OCI-M1 (cell line): ENCODE measurements around the gene ABHD12B.
A peak's percentile ranks its signal among the peaks of the same experiment; 100 is the strongest.

ENCODE experiments used
- DNase-seq: peaks from one replicate; lab custom pipeline; 2025; lab: John Stamatoyannopoulos, UW

Gene ABHD12B

DNA sequence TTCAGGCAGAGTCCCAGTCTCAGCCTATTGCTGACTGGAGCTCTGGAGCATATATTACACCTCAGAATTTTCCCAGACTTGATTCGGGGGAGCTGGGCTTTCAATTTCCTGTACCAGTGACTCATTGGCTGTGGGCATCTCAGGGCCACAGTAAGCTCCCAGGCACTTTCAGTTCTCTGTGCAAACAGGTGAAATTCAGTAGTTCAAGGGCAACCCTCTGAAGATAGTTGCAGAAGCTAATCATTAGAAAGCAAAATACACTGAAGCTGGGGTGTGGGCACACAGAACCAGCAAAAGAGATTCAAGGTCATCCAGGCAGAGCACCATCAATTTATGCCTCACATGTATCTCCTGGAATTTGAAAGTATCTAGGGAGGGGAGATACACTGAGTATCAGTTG, 32.8 kb upstream of the ABHD12B start:
- no peak for DNase-seq

- DNase-seq, result no peak
These were observed 32.2 kb upstream of the ABHD12B start for GRCh38 chr14:50839691-50840090.

GRCh38 chr14:50844391-50844790, 27.5 kb upstream of the ABHD12B start:
- no peak for DNase-seq

- DNase-seq, result no peak
These were observed 26.7 kb upstream of the ABHD12B start for GRCh38 chr14:50845166-50845565.

DNA sequence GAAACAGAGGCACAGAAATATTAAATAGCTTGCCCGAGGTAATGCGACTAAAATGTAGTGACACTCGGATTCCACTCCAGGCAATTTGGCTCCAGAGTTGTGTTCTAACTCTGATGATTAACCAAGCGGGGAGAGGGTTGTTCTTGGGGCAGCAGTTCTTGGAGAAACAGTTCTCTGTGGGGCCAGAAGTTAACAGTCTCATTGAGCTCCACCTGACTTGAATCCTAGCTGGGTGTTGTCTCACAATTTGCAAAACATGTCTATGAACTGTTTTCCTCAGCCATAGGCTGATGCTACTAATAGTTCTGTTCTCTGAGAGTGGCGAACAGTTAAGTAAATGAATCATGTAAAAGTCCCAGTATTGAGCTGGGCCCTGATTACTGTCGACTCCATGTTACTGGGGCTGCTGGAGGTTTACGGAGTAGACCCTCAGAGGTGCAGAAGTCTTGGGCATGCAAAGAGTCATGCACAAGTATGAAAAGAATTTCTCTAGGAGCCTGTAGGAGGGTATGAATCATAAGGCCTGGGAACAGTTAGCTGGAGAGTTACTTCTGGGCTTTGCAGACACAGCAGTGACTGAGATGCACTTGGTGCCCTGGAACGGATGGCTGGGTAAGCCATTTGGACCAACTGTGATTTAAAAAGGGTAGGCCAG, 25.5 kb upstream of the ABHD12B start:
- DNase-seq, result no peak

DNA sequence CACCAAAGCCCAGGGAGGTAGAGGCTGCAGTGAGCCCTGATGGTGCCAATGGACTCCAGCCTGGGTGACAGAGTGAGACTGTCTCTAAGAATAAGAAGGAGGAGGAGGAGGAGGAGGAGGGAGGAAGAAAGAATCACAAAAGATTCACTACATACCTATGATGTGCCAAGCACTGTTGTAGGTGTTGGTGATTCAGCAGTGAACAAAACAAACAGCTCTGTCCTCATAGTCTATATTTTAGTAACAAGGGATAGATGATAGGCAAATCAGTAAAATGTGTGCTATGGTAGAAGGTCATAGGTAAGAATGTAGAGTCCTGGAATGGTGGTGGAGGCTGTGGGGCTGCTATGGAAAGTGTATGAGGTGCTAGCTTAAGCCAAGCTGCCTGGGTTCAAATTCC, 18.0 kb upstream of the ABHD12B start:
- no peak for DNase-seq

- DNase-seq, result no peak
These were observed 17.3 kb upstream of the ABHD12B start for GRCh38 chr14:50854521-50854920.

GRCh38 chr14:50855558-50855957, 16.3 kb upstream of the ABHD12B start:
- no peak for DNase-seq

DNA sequence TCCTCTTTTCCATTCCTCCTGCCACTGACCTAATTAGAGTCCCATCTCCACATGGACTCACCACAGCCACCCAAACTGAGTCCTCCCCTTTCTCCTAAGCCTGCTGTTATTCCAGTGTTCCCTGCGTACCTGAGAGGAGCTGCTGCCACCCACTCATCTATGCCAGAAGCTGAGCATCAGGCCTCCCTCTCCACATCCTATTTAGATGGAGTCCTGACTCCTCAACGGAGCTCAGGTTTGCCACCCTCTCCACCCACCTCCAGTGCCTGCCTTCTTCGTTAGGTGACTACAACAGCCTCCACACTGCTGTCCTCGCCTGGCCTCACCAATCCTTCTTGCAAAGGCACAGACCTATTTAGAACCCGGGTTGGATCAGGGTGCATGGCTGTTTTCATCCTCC, 15.2 kb upstream of the ABHD12B start:
- DNase-seq, result no peak

DNA sequence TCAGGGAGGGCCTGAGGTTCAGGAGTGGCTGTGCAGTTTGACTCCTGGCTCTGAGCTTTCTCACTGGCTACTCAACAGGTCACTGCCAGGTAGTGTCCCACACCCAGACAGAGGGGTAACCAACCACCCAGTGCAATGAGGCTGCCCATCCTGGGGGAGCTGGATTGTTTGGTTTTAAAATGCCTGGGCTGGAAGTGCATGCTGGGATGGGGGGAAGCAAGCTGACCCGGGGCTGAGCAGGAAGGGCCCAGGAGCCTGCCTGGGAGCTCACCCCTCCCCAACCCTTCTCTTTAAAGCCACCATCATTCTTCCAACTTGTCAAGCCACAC, 12.6 kb upstream of the ABHD12B start:
- DNase-seq, result no peak

DNA sequence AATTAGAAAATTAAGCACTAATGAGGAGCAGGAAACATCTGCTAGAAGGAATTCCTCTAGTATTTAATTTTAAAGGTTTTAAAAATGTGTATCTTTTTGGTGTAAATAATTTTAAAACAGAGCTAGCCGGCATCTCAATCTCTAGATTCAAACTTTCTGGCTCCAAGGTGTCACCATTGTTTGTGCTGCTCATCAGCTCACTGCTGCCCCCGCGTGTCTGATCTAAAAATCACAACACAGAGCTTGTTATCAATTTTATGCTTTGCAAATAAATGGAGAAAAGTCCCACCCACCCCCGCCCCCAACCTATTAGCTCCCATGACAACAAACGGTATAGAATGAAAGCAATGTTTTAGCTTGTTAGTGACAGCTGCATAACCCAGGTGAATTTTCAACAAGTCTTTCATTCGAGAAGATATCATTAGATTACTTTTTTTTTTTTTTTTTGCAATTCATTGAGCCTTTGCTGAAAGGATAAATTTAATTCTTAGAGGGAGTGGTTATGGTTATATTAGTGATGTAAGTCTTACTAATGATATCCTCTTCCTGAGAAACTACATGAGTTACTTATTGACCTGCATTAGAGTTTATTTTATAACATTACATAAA, 11.3 kb upstream of the ABHD12B start:
- DNase-seq, result peak; percentile 84

GRCh38 chr14:50862036-50862570, 9.8 kb upstream of the ABHD12B start:
- no peak for DNase-seq

DNA sequence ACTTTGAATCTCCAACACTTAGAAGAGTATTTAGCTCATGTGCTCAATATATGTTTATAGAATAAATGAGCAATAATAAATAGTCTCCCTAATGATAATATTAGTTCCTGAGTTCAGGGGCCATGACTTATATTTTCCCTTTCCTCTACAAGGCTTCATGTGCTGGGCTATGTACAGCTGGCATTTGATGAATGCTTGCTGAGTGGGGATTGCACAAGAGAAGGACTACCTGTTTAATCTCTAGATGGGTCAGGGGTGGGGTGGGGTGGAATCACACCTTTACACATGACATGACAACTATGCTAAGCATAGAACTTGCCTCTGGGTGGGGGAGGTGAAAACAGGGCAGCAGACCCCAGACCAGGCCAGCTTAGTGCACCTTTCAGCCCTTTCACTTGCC, 7.6 kb upstream of the ABHD12B start:
- DNase-seq, result no peak

GRCh38 chr14:50864946-50865345, 6.9 kb upstream of the ABHD12B start:
- DNase-seq, result no peak

- DNase-seq, result peak; percentile 2
These were observed 6.3 kb upstream of the ABHD12B start for GRCh38 chr14:50865391-50866076.

GRCh38 chr14:50871228-50871627, 625 bp upstream of the ABHD12B start:
- DNase-seq, result no peak

GRCh38 chr14:50874757-50875156, 2.9 kb downstream of the ABHD12B start:
- DNase-seq, result no peak

DNA sequence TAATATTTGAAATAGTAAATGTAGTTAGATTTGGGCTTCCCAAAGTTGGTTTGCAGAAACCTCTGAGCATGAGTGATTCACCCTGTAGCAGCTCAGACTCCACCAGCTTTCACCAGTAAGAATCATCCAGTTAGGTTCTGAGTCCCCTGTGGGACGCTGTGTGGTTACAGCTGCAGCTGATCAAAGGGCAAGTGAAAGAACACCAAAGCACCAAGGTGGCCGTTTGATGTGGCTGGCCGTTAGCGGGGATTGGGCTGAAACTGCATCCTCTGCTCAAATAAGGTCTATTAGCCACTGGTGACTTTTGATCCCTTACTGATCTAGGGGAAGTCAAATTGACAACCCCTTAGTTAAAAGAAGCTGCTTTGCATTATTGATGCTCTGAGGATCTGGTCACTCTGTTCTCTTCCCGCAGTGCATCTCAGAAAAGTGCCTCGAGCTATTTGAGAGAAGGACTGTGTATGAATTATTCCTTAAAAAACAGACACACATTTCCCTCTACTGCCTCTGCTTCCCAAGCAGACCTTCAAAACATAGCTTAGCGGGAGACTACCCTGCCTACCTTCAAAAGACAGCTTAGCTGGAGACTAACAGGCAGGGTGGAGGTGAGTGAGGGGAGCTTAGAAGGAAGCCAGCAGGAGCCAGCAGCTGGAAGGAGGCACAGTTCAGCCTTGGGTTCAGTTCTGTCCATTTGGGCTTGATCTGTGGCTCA, 3.7 kb downstream of the ABHD12B start:
- DNase-seq, result no peak

- no peak for DNase-seq
These were observed 11.3 kb downstream of the ABHD12B start for GRCh38 chr14:50882932-50883826.

GRCh38 chr14:50883827-50884197, 12.0 kb downstream of the ABHD12B start:
- DNase-seq, result no peak

GRCh38 chr14:50887476-50887875, 15.6 kb downstream of the ABHD12B start:
- DNase-seq, result no peak

- DNase-seq, result no peak
These were observed 20.4 kb downstream of the ABHD12B start for GRCh38 chr14:50892255-50892654.
